Small intestine (tissue), 7 donors: ENCODE data around the gene KPNB1. TPM values are rescaled to one million over a fixed set of nuclear protein-coding genes. Genes with fewer than 3 reads are reported as not detected.

ENCODE experiments used
- DNase-seq, 2 donors: peaks; one replicate each; pipeline versions ENCODE4 v3.0.0 to v3.0.0-alpha.2; 2013
- FAIRE-seq: peaks from 2 replicates; lab custom pipeline; 2012; peaks lifted over from hg19 to GRCh38; lab: Jason Lieb, UNC
- H3K27ac ChIP-seq, 3 donors: one replicate each; pipeline ENCODE4 v1.5.1; 2013; ENCODE audit warnings: low read length in 2 of 3, mild to moderate bottlenecking in 2 of 3, control low read depth in 1 of 3, inconsistent platforms in 1 of 3, low read depth in 1 of 3, moderate library complexity in 1 of 3
- H3K27me3 ChIP-seq, 3 donors: one replicate each; pipeline ENCODE4 v1.6.1; 2013; ENCODE audit warnings: low read length in 3 of 3, inconsistent platforms in 1 of 3; ENCODE audit not compliant: control insufficient read depth in 3 of 3, insufficient read depth in 3 of 3
- H3K36me3 ChIP-seq, 3 donors: one replicate each; pipeline ENCODE4 v1.6.1; 2013; ENCODE audit warnings: low read length in 3 of 3, inconsistent platforms in 1 of 3, low read depth in 1 of 3, mild to moderate bottlenecking in 1 of 3, moderate library complexity in 1 of 3; ENCODE audit not compliant: control insufficient read depth in 3 of 3, insufficient read depth in 2 of 3
- H3K4me1 ChIP-seq, 3 donors: one replicate each; pipeline ENCODE4 v1.6.1; 2013; ENCODE audit warnings: low read length in 2 of 3, inconsistent platforms in 1 of 3, low read depth in 1 of 3, mild to moderate bottlenecking in 1 of 3, moderate library complexity in 1 of 3; ENCODE audit not compliant: control insufficient read depth in 3 of 3, insufficient read depth in 2 of 3
- H3K4me3 ChIP-seq, 3 donors: one replicate each; pipeline ENCODE4 v1.5.1; 2013; ENCODE audit warnings: low read length in 3 of 3, control low read depth in 1 of 3, inconsistent platforms in 1 of 3, low read depth in 1 of 3, mild to moderate bottlenecking in 1 of 3, moderate library complexity in 1 of 3
- H3K9me3 ChIP-seq, 2 donors: one replicate each; pipeline ENCODE4 v1.6.1; 2013; ENCODE audit warnings: low read depth in 1 of 2, low read length in 1 of 2; ENCODE audit not compliant: control insufficient read depth in 2 of 2, insufficient read depth in 1 of 2
- WGBS, 3 donors: extraction: QIAGEN DNeasy Blood & Tissue Kit; methylation state at CpG; one replicate each; pipeline ENCODE4 v1.1.7; 2013; 5-methylcytosine and 5-hydroxymethylcytosine counted together
- polyA plus RNA-seq, 4 donors: library from polyadenylated mRNA; stranded (reverse) in 3 of 4; unstranded in 1 of 4; fragments of 200-250 nt in 3 of 4; fragments of 120-200 nt in 1 of 4; gene quantifications; one replicate each; pipeline versions ENCODE4 v1.2.1 to v1.2.3, GENCODE V29; 2013
- donor health status: healthy with polysubstance abuse.
- donor health status: control.
- donor health status: control.
- donor health status: Bipolar disorder and iron deficiency.
- donor health status: healthy.

Gene KPNB1
- polyA plus RNA-seq, 4 donors: 25.9 to 160 (median 54.7) TPM

DNA sequence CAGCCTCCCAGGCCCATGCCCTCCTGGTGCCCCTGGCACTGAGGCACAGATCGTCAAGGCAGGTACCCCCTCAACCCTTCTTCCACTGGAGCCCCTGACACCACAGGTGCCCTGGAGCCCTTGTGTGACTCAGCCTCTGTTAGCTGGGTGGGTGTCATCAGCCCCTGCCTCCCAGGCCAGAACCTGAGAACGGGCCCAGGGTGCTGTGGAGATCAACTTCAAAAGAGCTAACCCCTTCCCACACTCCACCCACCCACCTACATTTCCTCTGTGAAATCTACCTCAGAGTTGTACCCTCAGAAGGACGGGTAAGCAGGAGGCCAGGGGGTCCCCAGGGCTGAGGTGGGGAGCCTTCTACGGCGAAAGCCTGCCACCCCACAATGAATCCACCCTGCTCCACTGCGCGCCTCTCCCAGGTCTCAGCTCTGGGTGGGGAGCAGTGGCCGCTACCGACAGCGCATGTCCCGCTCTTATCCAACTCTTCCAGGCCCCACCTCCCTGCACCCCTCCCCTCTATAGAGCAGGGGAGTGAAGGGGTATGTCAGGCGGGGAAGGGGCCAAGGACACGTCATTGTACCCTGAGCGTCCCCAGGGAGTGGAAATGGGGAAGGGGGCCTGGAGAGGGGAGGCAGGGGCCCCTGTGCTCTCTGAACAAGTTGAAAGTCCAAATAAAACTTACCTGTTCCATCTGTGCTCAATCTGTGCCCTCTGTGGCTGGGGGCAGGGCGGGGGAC lies 61.8 kb downstream of the KPNB1 start:
- FAIRE-seq: no peak
- peaks cover 0 to 28% (median 0%) of the 10 kb centered on the region in 3 donors for H3K27me3 ChIP-seq
- no peak for DNase-seq
- H3K9me3 ChIP-seq: no peaks in the 10 kb centered on the region
- no peak overlapping the region for H3K4me3 ChIP-seq
- peaks cover 0 to 3% (median 0%) of the 10 kb centered on the region in 3 donors for H3K4me1 ChIP-seq
- peaks cover 0 to 24% (median 0%) of the 10 kb centered on the region in 3 donors for H3K36me3 ChIP-seq
- no peak overlapping the region for H3K27ac ChIP-seq
- 91 to 94% (median 94%) methylated on average over 15 of the region's 15 CpGs for WGBS, 3 donors

DNA sequence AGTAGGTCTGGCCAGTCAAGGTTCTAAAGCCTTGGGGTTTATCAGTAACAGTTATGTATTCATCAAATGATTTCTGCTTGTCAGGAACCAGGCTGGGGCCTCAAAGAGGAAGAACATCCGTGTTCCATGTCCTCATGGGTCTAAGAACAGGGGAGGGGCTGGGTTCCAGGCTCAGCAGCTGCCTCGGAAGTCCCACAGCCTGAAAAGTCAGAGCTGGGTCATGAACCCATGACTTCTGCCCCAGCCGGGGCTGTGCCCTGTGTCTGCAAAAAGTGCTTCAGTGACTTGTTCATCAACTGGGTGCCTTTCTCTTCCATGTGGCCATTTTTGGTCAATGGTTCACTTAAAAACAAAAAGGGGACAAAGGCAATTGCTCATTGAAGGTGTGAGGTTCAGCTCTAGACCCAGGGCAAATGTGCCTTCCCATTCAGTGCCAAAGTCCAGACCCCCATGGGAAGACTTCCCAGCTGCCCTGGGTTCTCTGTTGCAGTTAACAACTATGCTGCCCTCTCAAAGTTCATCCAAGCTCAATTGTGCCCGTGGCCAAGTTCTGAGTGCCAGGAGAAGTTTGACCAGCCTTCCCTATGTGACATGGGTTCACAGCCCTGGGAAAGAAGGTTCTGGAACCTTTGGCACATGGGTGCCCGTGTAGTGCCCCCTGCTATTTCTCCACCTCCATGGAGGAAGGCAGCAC lies 62.8 kb downstream of the KPNB1 start:
- no peak for FAIRE-seq

DNA sequence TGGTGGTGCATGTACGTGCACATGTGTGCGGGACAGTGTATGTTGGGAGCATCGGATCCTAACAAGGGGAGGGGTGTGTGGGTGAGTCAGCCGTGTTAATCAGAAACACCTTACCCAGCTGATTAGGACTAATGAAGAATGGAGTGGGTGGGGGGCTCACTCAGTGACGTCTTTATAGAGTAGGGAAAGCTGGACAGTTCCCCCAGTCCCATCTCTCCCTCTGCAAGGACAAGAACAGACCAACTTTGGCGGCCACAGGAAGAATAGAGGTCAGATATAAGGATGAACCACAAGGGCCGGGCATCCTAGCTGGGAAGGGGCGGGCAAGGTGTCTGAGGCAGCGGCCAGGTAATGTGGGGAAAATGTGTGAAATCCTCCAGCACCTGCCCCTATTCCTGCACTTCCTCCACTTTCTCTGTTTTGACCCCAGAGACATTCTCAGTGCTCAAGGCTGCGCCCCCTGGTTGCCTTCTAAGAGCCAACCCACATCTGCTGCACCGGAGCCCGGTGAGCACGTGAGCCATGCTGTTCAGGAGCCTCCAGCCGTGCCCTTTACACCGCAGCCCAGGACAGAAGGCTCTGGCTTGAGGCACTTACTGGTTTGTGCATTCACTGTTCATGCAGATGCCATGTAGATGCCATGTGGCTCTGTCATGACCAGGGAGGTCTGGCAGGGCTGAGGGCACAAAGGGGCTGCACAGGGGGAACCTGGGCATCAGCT lies 64.4 kb downstream of the KPNB1 start:
- no peaks in the 10 kb centered on the region for H3K9me3 ChIP-seq
- H3K27ac ChIP-seq: no peak overlapping the region
- peaks cover 0 to 17% (median 0%) of the 10 kb centered on the region in 3 donors for H3K36me3 ChIP-seq
- H3K4me1 ChIP-seq: no peaks in the 10 kb centered on the region
- FAIRE-seq: no peak
- peak in 1 of 2 donors; percentile 30 for DNase-seq
- peaks cover 0 to 33% (median 0%) of the 10 kb centered on the region in 3 donors for H3K27me3 ChIP-seq
- 26 to 45% (median 41%) methylated on average over 15 of the region's 15 CpGs for WGBS, 3 donors
- H3K4me3 ChIP-seq: no peak overlapping the region

More for the DNA sequence above, 62.8 kb downstream of the KPNB1 start:
- no peak for DNase-seq
- peaks cover 0 to 20% (median 0%) of the 10 kb centered on the region in 3 donors for H3K36me3 ChIP-seq
- no peak overlapping the region for H3K27ac ChIP-seq
- no peak overlapping the region for H3K4me3 ChIP-seq
- no peaks in the 10 kb centered on the region for H3K9me3 ChIP-seq
- peaks cover 0 to 27% (median 0%) of the 10 kb centered on the region in 3 donors for H3K27me3 ChIP-seq
- WGBS, 3 donors: 41 to 56% (median 41%) methylated on average over 5 of the region's 5 CpGs
- peaks cover 0 to under 1% (median 0%) of the 10 kb centered on the region in 3 donors for H3K4me1 ChIP-seq

DNA sequence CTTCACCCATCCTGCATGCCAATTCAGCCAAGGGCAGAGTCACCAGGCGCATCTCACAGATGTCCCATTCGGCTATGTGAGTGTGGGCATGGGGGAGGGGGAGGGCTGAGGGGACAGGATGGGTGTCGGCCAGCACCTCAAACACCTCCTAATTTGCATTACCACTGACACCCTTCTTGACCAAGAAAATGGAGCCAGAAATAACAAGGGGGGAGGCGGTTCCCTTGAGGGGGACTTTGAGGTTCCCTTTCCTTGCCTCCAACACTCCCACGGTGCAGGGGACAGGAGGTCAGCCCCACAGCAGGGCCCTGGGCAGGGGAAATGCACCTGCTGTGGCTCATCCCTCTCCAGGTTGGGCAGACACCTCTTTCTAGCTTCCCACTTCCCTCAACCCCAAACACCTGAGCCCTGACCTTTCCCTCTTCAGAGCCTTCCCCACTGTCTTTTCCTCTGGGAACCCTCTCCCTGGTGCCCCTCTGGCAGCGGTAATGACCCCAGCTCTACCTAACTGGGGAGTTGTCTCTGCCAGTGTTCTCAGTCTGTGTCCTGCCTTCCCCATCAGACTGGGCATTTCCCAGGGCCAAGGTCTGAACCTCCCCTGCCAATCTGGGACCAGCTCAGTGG lies 65.2 kb downstream of the KPNB1 start:
- H3K9me3 ChIP-seq: no peaks in the 10 kb centered on the region
- DNase-seq: no peak
- no peaks in the 10 kb centered on the region for H3K4me1 ChIP-seq
- FAIRE-seq: no peak
- H3K4me3 ChIP-seq: no peak overlapping the region
- no peak overlapping the region for H3K27ac ChIP-seq
- H3K36me3 ChIP-seq: peaks cover 0 to 17% (median 0%) of the 10 kb centered on the region in 3 donors
- H3K27me3 ChIP-seq: peaks cover 0 to 40% (median 1%) of the 10 kb centered on the region in 3 donors
- WGBS, 3 donors: 65 to 68% (median 67%) methylated on average over 6 of the region's 6 CpGs

DNA sequence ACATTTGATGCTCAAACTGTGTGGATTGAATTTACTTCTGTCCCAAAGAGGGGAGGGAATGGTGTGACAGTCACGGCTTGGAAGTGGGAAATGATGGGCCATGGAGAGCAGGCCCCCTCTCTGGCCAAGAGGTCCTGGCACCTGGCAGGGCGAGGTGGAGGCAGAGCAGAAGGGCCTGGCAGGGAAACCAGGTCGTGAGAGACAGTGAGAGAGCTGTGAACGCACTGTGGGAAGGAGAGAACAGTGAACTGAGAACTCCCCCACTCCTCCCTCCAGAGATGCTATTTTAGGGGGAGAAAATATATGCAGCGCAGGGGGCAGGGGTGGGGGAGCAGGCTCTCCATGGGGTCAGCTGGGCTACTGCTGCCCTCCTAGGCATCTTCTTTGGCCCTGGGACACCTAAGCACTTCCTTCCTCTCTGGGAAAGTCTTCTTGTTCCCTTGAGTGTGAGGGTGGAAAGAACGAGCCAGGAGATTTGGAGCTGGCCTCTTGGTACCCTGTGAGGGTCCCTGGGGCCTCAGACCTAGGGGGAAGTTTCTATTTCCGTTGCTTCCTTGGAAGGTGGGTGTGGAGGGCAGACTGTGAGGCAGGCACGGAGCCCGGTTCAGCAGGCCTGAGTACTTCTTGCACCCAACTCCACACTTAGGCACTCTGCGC lies 66.1 kb downstream of the KPNB1 start:
- Histone ChIP-seq H3K4me3 (no peak overlapping the region), H3K4me1 (no peaks in the 10 kb centered on the region), H3K36me3 (peaks cover 0 to 9% (median 0%) of the 10 kb centered on the region in 3 donors), H3K27ac (no peak overlapping the region), H3K9me3 (peaks cover 0 to 3% of the 10 kb centered on the region in 2 donors), H3K27me3 (peaks cover 0 to 49% (median 8%) of the 10 kb centered on the region in 3 donors)
- whole genome bisulfite sequencing, 3 donors: 73 to 77% (median 75%) methylated on average over 10 of the region's 10 CpGs
- FAIRE-seq (no peak), DNase-seq (no peak)

DNA sequence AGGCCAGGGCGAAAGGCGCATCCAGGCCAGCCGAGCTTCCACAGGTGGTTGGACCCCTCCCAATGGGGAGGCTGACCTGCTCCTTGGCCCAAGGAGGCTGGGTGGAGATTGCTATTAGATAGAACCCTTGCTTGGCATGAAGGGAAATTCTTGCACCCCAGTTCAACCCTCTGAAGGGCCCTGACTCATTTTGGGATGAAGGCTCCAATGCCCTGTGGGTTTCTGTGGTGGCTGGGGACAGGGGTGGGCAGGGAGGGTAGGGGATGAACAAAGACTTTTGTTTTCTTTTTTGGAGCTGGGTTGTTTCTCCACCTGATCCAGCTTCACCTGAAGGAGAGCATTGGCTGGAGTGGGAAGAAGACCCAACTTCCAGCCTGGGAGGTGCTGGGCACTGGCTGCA lies 66.7 kb downstream of the KPNB1 start:
- FAIRE-seq: no peak
- no peak for DNase-seq
- peaks cover 0 to 8% of the 10 kb centered on the region in 2 donors for H3K9me3 ChIP-seq
- peaks cover 0 to 55% (median 8%) of the 10 kb centered on the region in 3 donors for H3K27me3 ChIP-seq
- no peak overlapping the region for H3K27ac ChIP-seq
- H3K4me1 ChIP-seq: no peaks in the 10 kb centered on the region
- 85% methylated on average over 3 of the region's 3 CpGs for WGBS, 3 donors
- no peak overlapping the region for H3K4me3 ChIP-seq
- peaks cover 0 to 3% (median 0%) of the 10 kb centered on the region in 3 donors for H3K36me3 ChIP-seq

DNA sequence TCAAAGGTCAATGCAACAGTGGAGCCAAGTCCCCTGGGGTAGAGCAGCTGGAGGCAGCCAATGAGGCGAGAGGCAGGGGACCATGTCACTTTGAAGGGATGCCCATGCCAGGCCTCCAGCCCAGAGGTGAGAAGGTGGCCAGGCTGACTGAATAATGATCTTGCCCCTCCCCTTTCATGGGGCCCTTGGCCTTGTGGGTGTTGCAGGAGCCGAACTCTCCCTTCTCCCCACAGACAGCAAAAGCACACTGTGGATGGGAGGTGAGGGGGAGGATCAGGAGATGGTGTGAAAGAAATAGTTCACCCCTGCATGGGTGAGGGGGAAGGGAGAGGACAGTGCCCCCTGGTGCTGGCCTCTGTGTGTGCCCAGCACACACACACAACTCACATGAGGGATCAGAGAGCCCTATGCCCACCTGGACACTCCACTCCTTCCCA lies 67.6 kb downstream of the KPNB1 start:
- FAIRE-seq (no peak), DNase-seq (no peak)
- Histone ChIP-seq H3K9me3 (peaks cover 0 to 8% of the 10 kb centered on the region in 2 donors), H3K4me3 (no peak overlapping the region), H3K4me1 (no peaks in the 10 kb centered on the region), H3K27me3 (peaks cover 0 to 64% (median 14%) of the 10 kb centered on the region in 3 donors), H3K27ac (no peak overlapping the region), H3K36me3 (no peaks in the 10 kb centered on the region)
- 51 to 56% (median 52%) methylated on average over 2 of the region's 2 CpGs for WGBS, 3 donors
